Hematopoietic multipotent progenitor cell treated with erythropoietin and hydrocortisone succinate and interleukin-3 and kit ligand, for 4 days (in vitro differentiated cells): ENCODE measurements around the gene SUGCT.

ENCODE experiments used
- DNase-seq: peaks from one replicate; pipeline ENCODE4 v3.0.0-alpha.2; 2015

SUGCT gene

DNA sequence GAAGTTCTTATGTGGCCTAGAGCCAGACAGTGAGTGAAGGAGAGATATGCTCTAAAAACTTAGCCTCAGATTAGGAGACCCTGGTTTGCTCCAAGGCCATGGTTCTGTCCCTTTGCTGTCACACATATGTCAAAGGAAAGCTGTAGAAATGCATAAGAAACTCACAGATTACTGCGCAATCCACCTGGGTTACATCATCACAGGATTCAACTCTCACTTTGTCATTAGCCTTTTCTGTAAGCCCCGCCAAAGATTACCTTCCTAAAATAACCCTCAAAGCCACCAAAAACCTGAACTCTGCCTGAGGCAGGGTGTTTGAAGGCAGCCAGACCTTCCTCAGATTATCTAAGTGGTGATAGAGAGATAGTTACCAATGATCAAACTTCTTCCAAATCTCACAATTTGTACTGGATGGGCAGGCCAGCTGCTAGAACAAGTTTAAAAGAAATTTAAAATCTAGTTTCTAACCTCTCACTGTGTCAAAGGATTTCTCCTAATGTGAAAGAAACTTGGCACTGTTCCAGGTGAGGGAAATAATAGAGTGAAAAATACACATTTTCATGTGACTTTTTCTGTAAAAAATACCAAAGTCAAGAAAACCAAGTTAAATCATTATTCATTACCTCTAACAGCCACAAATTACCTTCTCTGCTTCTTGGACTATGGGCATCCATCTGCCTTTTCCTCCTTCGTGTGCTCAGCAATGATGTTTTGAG, 567.2 kb downstream of the SUGCT start:
- DNase-seq = peak; percentile 20

DNA sequence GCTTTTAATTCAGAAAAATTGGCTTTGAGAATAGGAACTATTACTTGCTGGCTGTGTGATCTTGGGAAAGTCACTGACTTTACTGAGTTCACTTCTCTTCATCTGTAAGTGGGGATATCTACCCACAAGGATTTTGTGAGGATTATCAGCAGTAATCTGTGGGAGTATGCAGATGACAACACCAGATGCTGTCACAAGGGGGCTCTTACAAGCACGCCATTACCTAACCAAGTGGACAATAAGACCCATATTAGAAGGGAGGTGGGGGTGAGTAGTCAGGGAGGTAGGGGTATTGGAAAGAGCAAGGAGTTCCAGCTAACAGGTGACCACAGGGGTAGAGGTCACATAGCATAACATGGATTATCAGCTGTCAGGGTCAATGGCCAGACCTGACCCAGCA, 569.4 kb downstream of the SUGCT start:
- no peak for DNase-seq

DNA sequence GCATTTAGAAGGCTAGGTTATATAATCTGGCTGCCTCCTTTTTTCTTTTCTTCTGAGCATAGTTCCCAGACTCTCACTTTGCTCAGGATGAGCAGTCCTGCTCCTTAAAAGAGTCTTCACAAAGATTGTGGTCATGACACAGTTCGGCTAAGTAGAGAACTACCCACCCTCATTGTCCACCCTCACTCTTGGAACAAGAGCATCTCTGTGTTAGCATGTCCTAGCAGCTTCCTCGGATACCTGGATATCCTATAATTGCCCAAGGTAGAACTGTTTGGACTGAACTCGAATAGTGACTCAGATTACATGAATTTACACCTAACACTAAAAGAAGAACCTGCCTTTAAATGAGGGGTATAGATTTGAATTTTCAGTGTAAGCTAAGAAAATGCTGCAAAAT, 572.0 kb downstream of the SUGCT start:
- DNase-seq = no peak

DNA sequence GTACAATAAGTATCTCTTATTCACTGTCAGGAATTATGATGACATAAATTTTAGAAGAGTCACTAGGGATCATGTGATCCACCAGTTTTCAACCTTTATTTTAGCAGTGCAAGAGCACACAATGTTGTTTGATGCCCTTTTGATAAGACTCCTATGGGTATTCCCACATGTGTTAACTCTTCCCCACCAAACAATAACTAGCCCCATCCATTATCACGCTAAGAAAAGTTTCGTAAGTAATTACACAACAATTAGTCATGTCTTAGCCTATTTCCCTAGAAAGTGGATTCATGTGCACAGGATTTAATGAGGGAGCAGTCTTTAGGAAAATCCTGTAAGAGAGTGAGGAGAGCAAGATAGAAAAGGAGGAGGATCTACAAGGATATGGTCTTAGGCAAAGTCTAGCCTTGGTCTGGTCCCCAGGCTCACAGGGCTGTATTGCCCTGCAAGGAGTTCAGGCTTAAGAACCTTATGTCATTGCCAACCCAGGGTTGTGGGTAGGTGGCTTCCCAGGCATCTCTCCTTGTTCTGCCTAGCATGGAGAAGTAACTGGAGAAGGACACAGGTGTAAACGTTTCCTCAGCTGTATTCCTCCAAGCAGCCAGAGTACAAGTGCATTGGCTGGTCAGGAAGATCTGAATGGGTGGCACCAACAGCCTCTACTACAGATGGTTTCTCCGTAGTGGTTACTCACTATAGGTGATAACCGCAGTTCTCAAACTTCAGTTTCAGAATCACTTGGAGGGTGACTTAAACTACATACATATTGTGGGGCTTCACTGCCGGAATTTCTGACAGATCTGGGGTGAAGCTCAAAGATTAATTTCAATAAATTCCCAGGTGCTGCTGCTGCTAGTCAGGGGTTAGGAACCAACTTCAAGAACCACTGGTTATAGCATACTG, 574.5 kb downstream of the SUGCT start:
- no peak for DNase-seq

DNA sequence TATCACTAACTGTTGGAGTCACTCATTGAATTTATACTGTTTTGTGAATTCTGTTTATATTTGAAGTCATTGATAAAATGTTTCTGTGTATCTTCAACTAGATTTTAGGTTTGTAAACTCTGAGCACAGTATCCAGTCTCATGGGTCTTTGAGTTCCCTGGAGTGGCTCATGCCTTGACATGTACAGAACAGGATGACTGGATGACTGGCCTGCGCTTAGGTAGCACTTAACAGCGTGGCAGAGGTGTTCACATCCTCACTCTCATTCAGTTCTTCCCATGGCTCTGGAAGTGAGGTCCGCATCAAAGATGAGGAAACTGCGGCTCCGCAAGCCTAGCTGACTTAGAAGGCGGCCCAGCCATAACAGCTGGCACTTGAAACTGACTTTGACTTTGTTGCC, 576.9 kb downstream of the SUGCT start:
- no peak for DNase-seq

DNA sequence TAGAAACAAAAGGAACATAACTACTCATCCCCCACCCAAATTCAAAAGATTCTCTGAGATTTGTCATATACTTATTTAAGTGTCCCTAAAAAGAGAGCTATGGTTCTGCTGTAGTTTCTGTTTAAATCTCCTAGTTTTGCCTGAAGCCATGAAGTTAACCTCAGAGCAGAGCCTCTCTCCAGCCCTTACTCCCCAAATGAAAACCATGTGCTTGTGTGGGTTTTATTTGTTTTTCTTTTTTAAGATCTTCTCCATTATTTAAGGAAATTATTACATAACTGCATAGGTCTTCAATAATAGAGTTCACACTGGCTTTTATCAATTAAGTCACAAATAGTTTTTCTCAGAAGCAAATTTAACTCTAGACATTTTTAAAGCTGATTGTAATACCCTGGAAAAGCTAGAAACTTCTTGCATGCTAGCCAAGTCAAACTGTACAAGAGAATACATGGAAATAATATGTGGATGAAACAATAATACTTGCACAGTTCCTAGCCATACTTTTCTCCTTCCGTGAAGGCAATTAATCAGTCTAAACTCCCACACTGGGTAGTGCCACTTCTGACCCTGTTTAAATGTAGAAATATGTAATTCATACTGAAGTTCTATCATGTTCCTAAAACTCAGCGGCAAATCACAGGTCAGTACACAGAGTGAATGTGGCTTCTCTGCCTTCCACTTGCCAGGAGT, 579.7 kb downstream of the SUGCT start:
- DNase-seq = no peak

DNA sequence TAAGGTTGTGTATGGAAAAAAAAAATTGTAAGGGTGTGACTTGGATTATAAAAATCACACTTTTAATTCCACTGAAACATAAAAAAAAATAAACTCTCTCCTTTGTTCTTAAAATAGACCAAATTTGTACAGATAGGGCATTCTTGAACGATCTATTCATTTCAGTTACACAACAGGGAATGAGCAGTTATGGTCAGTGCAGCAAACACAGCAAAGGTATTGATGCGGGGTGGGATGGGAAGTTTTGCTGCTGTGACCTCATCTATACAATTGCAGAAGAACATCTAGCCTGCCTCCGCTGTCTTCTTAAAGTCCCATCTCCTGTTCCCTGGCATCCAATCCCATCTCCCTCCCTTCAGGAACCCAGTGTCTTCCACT, 580.2 kb downstream of the SUGCT start:
- DNase-seq = no peak

DNA sequence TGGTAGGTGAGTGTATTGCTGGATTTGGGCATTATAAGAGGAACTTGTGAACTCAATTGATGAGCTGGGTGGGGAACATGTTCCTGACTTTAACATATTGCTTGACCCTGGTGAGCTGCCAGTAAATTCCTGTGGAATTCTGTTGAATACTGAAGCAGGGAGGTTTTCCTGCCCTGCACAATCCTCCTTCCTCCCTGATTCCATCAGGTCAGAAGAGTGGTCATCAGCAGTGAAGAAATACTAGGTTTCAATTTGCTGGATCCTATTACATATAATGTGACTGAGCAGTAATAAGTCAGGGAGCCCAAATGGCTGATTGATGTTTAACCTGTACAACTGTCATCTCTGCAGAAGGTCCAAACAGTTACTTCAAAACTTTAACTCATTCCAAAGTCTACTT, 581.2 kb downstream of the SUGCT start:
- DNase-seq = no peak

DNA sequence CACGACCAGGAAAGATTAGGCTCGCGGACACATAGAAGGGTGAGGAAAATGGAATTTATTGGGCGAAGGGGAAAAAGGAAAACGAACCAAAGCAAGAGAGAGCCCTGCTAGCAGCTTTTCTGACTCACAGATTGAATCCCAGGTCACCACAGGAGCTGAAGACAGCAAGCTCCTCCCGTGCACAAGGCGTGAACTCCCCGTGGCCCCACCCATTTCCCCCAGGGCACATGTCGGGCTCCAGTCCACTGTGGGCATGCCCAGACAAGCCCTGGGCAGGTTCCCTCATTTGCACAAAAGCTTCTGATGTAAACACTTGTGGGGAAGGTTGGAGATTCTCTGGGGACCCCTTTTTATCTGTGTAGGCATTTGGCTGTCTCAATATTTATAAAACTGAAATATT, 582.4 kb downstream of the SUGCT start:
- DNase-seq = peak; percentile 61

DNA sequence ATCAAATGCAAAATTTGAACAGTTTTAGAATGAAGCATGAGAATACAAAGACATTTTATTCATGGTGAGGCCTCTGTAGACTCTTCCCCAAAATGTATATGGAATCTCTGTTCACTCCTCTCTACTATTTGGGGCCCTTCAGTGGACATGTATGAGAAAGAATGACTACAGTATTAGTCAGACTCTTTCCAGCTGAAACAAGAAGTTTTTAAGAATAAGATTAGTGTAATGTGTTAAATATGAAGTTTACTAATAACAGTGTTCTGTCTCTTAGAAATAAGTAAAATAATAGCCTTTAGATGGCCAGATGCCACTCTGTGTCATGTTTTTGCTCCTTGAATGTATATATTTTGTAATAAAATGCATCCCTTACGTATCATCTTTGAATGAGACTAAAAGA, 585.6 kb downstream of the SUGCT start:
- DNase-seq = no peak

DNA sequence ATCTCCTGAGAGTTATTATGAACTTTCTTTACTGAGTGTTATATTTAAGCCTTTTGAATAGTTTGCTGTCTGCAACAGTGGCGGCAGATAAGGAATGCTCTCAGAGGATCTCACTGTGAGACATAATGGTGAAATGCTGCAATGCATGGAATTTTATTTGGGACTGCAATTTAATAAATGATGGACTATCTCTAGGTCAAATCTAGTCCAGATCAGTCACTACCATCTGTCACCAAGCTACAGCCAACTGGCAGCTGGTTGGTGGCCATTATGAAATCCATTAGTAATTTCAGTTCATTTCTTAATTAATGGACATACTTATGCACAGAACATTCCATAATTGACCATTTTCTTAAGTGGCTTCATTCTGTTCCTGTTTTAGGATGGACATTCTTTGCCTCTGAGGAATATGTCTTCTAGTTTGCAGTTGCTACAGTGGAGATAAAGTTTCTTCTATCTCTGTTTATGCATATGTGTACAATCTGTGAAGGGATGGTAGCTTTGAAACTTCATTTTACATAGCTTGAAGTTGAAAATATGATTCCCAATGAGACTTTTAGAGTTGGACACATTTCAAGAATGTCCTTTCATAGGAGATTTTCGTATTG, 586.6 kb downstream of the SUGCT start:
- no peak for DNase-seq

DNA sequence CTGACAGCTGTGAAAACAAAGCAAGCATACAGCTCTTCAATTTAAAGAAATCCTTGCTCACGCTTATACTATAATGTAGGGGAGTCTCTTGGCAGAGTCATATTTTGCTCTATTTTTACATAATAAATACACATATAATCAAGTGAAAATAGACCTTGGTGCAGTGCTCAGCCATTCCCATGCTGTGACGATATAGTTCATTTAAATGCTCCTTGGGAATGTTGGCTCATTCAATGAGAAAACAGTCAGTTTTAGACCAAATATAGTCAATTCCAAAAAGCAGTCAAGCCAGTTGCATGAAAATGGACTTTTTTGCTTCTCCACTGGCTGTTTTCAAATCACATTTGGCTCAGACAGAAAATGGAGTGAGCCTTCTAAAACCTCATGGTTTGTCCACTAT, 587.4 kb downstream of the SUGCT start:
- DNase-seq = no peak

DNA sequence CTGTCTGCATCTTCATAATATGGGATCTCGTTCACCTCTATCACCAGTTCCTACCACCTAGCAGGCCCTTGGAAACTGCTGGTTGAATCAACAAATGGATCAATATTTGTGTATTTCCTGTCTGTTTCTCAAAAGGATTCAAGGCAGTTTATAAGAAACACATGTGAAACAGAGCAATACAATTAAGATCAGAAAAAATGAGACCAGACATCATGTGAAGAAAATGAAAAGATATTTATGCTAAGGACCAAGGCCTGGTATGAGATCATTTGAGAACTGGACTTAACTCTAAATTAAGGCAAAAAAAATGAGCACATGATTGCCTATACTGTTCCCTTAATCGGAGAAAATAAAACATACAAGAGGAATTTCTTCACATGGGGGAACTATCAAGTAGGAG, 589.0 kb downstream of the SUGCT start:
- no peak for DNase-seq

DNA sequence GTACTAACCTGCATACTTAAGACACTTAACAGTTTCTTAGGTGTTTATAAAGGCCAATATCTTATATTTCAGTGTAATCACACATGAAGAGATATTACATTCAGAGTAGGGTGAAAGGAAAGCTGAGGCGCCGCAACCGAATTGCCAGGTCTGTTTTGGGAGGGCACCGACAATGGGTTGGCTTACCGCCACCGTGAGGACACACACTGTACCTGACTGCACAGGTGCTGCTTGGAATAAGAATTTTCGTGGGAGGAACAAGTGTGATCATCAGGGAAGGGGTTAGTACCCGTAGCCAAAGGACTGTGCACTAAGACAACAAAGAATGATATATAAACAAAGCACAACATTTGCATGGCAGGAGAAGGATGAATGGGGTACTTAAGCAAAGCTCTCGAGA, 591.8 kb downstream of the SUGCT start:
- no peak for DNase-seq

DNA sequence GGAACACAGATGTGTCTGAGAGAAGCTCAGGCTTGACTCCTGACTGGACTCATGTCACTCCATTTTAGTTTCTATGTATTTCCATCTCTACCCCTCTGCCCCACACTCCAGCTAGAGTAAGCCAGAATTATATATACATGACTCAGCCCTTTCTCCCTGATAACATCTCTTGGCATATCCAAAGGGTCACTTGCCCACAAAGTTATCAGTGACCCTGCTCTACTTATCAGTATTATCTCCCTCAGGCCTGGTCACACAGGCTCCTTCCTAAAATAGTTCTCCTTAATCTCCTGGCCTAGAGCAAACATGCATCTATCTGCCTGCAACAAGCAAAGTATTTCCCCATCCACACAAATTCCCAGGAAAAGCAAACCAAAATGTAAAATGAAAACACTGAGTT, 598.3 kb downstream of the SUGCT start:
- DNase-seq = peak; percentile 61

DNA sequence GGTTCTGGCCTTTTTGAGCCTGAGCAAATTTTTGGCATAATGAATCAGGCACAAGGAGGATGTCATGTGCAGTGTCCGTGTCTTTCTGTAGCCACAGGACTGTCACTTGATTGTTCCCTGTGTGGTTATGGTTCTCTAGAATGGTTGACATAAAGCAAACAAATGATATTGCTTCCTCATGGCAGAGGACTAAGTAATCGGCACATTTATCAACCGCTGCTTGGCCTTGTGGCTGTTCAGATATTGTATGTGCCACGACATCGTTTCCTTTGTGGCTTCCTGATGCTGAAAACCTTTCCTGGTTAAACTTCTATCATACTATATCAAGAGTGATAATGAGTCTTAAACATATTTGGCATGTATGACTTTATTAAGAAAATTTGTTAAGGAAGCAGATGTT, 598.8 kb downstream of the SUGCT start:
- DNase-seq = peak; percentile 92

DNA sequence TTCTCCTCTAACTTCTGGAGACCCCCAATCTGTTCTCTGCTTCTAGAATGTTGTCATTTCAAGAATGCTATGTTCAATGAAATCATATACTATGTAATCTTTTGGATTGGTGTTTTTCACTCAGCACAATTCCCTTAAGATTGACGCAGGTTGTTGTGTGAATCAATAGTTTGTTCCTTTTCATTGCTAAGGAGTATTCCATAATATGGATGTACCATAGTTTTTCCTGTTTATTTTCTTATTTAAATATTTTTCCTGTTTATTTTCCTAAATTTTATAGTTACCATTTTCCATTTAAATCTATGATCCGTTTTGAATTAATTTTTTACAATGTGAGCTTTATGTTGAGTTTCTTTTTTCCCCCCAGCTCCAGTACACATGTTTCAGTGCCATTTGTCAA, 604.5 kb downstream of the SUGCT start:
- no peak for DNase-seq

DNA sequence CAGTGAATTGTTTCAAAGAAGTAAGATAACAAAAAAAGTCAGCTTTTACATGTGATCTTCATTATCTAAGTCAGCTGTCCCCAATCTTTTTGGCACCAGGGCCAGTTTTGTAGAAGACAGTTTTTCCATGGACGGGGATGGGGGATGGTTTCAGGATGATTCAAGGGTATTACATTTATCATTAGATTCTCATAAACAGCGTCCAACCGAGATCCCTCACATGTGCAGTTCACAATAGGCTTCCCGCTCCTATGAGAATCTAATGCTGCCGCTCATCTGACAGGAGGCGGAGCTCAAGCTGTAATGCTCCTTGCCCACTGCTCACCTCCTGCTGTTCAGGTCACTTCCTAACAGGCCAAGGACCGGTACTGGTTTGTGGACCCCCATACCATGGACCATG, 607.5 kb downstream of the SUGCT start:
- DNase-seq = no peak

DNA sequence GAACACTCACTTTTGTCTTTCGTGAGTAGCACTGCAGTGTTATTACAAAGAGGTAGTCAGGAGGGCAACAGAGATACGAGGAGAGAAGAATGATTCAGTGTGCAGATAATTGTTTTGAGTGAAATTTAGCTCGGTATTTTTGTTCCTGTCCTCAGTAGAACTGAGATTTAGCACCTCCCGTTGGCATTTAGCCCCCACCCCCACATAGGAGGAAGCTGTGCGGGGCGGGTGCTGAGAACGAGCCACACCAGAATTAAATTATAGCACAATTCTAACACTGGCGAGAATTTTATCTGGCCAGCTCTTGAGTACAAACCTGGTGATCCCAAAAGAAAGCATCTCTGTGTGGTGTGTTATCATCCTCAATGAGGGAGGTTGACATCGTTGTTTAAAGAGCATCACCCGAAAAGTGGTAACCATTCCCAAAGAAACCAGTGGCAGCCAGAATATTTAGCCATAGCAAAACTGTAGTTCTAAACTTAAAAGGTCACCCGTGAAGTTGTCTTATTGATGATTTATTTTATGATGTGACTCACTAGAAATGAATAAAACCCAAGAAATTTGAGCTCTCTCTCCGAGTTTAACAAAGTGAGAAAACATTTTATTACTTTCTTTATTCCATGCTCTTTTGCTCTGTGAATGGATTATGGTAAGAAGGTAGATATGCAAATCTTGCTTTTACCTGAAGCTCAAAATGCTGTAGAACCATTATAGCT, 612.2 kb downstream of the SUGCT start:
- DNase-seq = no peak

DNA sequence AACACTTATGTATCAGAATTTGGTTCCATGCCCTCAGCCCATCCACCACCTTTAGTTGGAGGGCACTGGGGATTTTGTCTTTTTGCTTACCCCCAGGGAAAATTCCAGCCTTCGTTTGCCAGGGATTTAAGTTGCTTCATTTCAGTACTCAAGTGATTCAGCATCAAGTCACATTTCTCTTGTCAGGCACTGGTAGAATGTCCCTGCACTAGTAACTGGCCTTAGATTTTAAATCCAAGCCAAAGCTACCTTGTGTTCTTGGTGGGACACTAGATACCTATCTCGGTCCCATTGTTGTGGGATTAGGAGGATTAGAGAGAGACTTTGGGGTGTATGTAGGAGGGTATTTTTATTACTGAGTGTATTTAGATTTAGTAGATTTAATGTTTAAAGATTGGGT, 613.1 kb downstream of the SUGCT start:
- DNase-seq = no peak

DNA sequence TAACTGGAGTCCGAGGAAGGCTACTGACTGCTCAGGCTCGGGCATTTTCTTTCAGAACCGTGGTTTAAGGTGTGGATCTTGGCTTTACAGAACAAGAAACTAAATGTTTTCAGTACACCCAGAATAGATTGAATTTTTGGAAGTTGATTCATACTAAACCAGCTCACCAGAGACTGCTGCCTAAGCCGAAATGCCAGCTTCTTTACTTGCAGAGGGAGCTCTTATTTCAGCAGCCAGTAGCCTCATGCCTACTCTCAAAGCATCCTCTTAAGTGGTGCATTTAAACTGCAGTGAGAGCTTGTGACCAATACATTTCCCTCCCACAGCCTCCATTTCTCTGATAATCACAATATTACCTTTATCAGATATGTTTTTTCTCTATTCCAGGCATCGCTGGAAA, 615.1 kb downstream of the SUGCT start:
- no peak for DNase-seq

DNA sequence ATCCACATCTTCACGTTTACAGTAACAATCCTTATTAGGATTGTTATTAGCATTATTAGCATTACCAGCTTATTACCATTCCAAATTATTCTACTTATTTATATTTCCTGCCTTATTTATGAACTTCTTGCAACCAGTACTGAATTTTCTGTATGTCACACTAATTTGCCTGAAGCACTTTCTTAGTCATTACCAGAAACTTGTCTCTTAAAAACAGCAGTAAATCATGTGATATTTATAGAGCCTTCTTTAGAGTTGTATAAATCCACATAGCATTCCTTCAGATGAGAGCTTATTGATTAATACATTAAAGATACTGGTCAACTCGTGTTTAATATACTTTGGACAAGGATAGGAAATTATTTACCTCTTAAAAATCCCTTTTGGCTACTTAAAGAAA, 618.6 kb downstream of the SUGCT start:
- DNase-seq = no peak

DNA sequence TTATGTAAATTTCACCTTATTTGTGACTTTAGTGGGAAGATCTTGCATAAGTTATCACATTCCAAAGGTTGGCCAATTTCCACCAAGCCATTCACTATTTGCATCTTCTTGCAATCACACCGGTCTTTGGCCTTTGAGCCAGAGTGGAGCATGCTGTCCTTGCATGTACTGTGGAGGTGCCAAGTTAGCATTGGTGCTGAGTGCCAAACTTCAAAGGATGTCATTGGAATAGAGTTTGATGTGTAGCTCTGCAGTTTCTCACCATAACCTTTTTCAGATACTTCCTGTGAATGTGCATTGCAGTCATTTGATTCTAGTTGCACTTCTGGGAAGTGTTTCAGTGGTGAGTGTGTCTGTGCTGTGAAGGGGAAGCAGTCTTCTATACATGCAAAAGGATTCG, 620.6 kb downstream of the SUGCT start:
- no peak for DNase-seq
